HepG2 (cell line): Measurements from ENCODE around the gene MPV17L2. TPM values are rescaled to one million over a fixed set of nuclear protein-coding genes. Genes with fewer than 3 reads are reported as not detected.

ENCODE experiments used
- ATAC-seq: fragments of 200-7000 bp; cut with Tn5 transposase; 3 replicates; pipeline ENCODE4 v1.9.1; 2020; ENCODE audit warnings: mild to moderate bottlenecking, moderate library complexity
- BruUV-seq: library from RNA; stranded (reverse); fragments of 400-500 nt; replicated peaks from 2 replicates; lab custom pipeline; 2021; lab: Mats Ljungman, UMichigan
- CTCF ChIA-PET: fragments of 300-600 bp; formaldehyde crosslinking; extraction: SDS; loops from one replicate; lab custom pipeline; 2021; ENCODE audit warnings: low total read pairs, inconsistent platforms, low intra/inter-chr PET ratio; lab: Yijun Ruan, JAX
- POLR2A ChIA-PET: fragments of 350-600 bp; sonication (Branson Sonifier 250); formaldehyde crosslinking; loops from one replicate; lab custom pipeline; 2020; ENCODE audit warnings: antibody characterized with exemption, inconsistent platforms; lab: Yijun Ruan, JAX
- DNase-seq: peaks from one replicate; pipeline ENCODE4 v3.0.0-alpha.2; 2015; ENCODE audit warnings: low spot score
- FAIRE-seq: peaks from 3 replicates; lab custom pipeline; 2011; peaks lifted over from hg19 to GRCh38; lab: Jason Lieb, UNC
- H2AFZ ChIP-seq: one replicate; pipeline ENCODE4 v1.6.1; 2011; ENCODE audit warnings: low read length, inconsistent platforms
- H3K27ac ChIP-seq: fragments of 300-600 bp; 3 replicates; pipeline ENCODE4 v1.8.0; 2011; ENCODE audit warnings: mixed run types, mild to moderate bottlenecking, mixed read lengths, low read length, inconsistent platforms; ENCODE audit not compliant: insufficient read depth; ENCODE audit errors: extremely low read length
- H3K27me3 ChIP-seq, 2 experiments: fragments of 200-600 bp in 1 of 2; 2 replicates in 1 of 2; 3 replicates in 1 of 2; pipeline versions ENCODE4 v1.6.0 to v1.8.0; 2011; ENCODE audit warnings: low read length in 2 of 2, mild to moderate bottlenecking in 2 of 2, moderate library complexity in 2 of 2, inconsistent platforms in 1 of 2; ENCODE audit not compliant: insufficient read depth in 2 of 2, control insufficient read depth in 1 of 2
- H3K36me3 ChIP-seq, 2 experiments: fragments of 200-600 bp in 1 of 2; replicated peaks in 1 of 2; 2 replicates in 1 of 2; 3 replicates in 1 of 2; pipeline versions ENCODE4 v1.5.1 to v1.8.0; 2011; ENCODE audit warnings: low read length in 2 of 2, inconsistent platforms in 1 of 2; ENCODE audit not compliant: insufficient read depth in 2 of 2, control insufficient read depth in 1 of 2
- H3K4me1 ChIP-seq: 2 replicates; pipeline ENCODE4 v1.5.1; 2012; ENCODE audit warnings: low read length, inconsistent platforms; ENCODE audit not compliant: insufficient read depth
- H3K4me2 ChIP-seq: 2 replicates; pipeline ENCODE4 v1.6.0; 2011; ENCODE audit warnings: low read depth, low read length, inconsistent platforms
- H3K4me3 ChIP-seq, 3 experiments: fragments of 200-600 bp in 1 of 3; sonication (generic), shearing (Covaris generic) in 1 of 3; replicated peaks in 1 of 3; 2 replicates each; pipeline ENCODE4 v1.5.1; 2011 to 2016; ENCODE audit warnings: low read length in 3 of 3, inconsistent platforms in 2 of 3, low read depth in 2 of 3, mild to moderate bottlenecking in 2 of 3, control low read depth in 1 of 3, mixed read lengths in 1 of 3; ENCODE audit not compliant: insufficient read depth in 1 of 3
- H3K79me2 ChIP-seq: one replicate; pipeline ENCODE4 v1.6.1; 2011; ENCODE audit warnings: low read length, inconsistent platforms; ENCODE audit not compliant: insufficient read depth
- H3K9ac ChIP-seq: 2 replicates; pipeline ENCODE4 v1.6.0; 2011; ENCODE audit warnings: mild to moderate bottlenecking, low read depth, low read length, inconsistent platforms; ENCODE audit not compliant: insufficient read depth
- H3K9me3 ChIP-seq: 2 replicates; pipeline ENCODE4 v1.5.1; 2012; ENCODE audit warnings: mild to moderate bottlenecking, low read length
- H4K20me1 ChIP-seq: 2 replicates; pipeline ENCODE4 v1.6.0; 2011; ENCODE audit warnings: inconsistent platforms, mild to moderate bottlenecking, low read length, moderate library complexity; ENCODE audit not compliant: insufficient read depth
- CC2D1A ChIP-seq: sonication (generic); formaldehyde crosslinking; IDR thresholded peaks from 2 replicates; pipeline ENCODE4 v1.8.1; 2023; ENCODE audit warnings: mild to moderate bottlenecking, missing genetic modification reagents
- KMT2A ChIP-seq: sonication (generic); formaldehyde crosslinking; IDR thresholded peaks from 2 replicates; pipeline ENCODE4 v1.4.0; 2020; ENCODE audit warnings: missing genetic modification reagents
- MEIS2 ChIP-seq: sonication (generic); formaldehyde crosslinking; IDR thresholded peaks from 2 replicates; pipeline ENCODE4 v1.9.0; 2021; ENCODE audit warnings: mild to moderate bottlenecking, missing genetic modification reagents
- NFRKB ChIP-seq: fragments of 450-650 bp; IDR thresholded peaks from 2 replicates; pipeline ENCODE4 v1.6.1; 2017
- NR2F2 ChIP-seq: IDR thresholded peaks from 2 replicates; pipeline ENCODE4 v1.6.1; 2012; ENCODE audit warnings: low read depth, inconsistent platforms, borderline replicate concordance
- SCMH1 ChIP-seq: sonication (generic); formaldehyde crosslinking; IDR thresholded peaks from 2 replicates; pipeline ENCODE4 v1.9.0; 2021; ENCODE audit warnings: missing genetic modification reagents, mild to moderate bottlenecking, borderline replicate concordance
- SMAD1 ChIP-seq: sonication (generic); formaldehyde crosslinking; IDR thresholded peaks from 2 replicates; pipeline ENCODE4 v1.4.0; 2020; ENCODE audit warnings: missing genetic modification reagents, low read depth, mild to moderate bottlenecking, borderline replicate concordance
- SP1 ChIP-seq, 2 experiments: fragments of 450-650 bp in 1 of 2; sonication (generic) in 1 of 2; formaldehyde crosslinking in 1 of 2; IDR thresholded peaks; 2 replicates each; pipeline versions ENCODE4 v1.4.0 to v1.6.1; 2016 to 2020; ENCODE audit warnings: missing genetic modification reagents in 1 of 2
- ZNF660 ChIP-seq: sonication (generic); formaldehyde crosslinking; IDR thresholded peaks from 2 replicates; pipeline ENCODE4 v1.5.1; 2020; ENCODE audit warnings: mild to moderate bottlenecking, low read depth, missing genetic modification reagents, borderline replicate concordance
- ZNF879 ChIP-seq: sonication (generic); formaldehyde crosslinking; IDR thresholded peaks from 2 replicates; pipeline ENCODE4 v1.8.1; 2023; ENCODE audit warnings: missing genetic modification reagents
- WGBS: methylation state at CpG from one replicate; pipeline ENCODE4 v1.1.6; 2017; ENCODE audit warnings: low lambda C conversion rate; 5-methylcytosine and 5-hydroxymethylcytosine counted together
- in situ Hi-C: cut with HindIII; loops from 2 replicates; pipeline ENCODE4 v1.10.0; 2017; ENCODE audit warnings: low pct_unique_long_range_greater_than_20kb; ENCODE audit not compliant: extremely low pct_ligation_motif_present
- intact Hi-C: fragments of 100-400 bp; cut with micrococcal nuclease; formaldehyde crosslinking; loops from one replicate; pipeline ENCODE4 v1.10.0; 2022; ENCODE audit not compliant: unreplicated experiment
- polyA plus RNA-seq, 8 experiments: library from polyadenylated mRNA; depleted of rRNA in 3 of 8; stranded (reverse) in 7 of 8; unstranded in 1 of 8; fragments of >200 nt; fragmentation: Illumina TruSeq in 4 of 8; extraction: Trizol in 4 of 8; gene quantifications; 2 replicates each; pipeline versions ENCODE4 v1.2.1 to v1.2.3, GENCODE V29; 2011 to 2016; ENCODE audit warnings: low read depth in 4 of 8, missing spikeins in 1 of 8, mixed read lengths in 1 of 8; ENCODE audit not compliant: insufficient read depth in 1 of 8
- total RNA-seq, 5 experiments: library from RNA; depleted of rRNA; stranded (reverse); fragments of >200 nt; fragmentation: Illumina TruSeq; extraction: Trizol; gene quantifications; 2 replicates each; pipeline ENCODE4 v1.2.3, GENCODE V29; 2016; ENCODE audit warnings: low read depth in 1 of 5
- TF ChIP-seq, protein P1 (sequence below): sonication (generic); formaldehyde crosslinking; IDR thresholded peaks from 2 replicates; pipeline ENCODE4 v1.4.0; 2020; ENCODE audit warnings: missing genetic modification reagents, borderline replicate concordance
- TF ChIP-seq, protein P2 (sequence below): IDR thresholded peaks from 2 replicates; pipeline ENCODE4 v1.6.1; 2016; ENCODE audit warnings: control low read depth
- TF ChIP-seq, protein P3 (sequence below): sonication (generic); formaldehyde crosslinking; IDR thresholded peaks from 2 replicates; pipeline ENCODE4 v1.9.0; 2021; ENCODE audit warnings: missing genetic modification reagents, borderline replicate concordance
- TF ChIP-seq, protein P4 (sequence below): sonication (generic); formaldehyde crosslinking; IDR thresholded peaks from 2 replicates; pipeline ENCODE4 v1.4.0; 2020; ENCODE audit warnings: low read depth, mild to moderate bottlenecking, missing genetic modification reagents

The MPV17L2 gene
- total and polyA plus RNA-seq, 2 of the 13 experiments (the other 11 are each of a cell fraction or from before 2014, with no cell fraction given), result 13.6 to 16.7 TPM

DNA sequence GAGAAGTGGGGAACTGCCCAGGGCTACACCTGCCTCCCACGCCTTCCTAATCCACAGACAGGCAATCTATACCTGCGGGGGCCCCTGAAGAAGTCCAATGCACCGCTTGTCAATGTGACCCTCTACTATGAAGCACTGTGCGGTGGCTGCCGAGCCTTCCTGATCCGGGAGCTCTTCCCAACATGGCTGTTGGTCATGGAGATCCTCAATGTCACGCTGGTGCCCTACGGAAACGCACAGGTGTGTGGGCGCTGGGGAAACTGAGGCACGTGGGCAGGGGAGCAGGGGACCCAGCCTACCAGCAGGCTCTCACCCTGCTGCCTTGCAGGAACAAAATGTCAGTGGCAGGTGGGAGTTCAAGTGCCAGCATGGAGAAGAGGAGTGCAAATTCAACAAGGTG lies 18.0 kb upstream of the MPV17L2 start:
- H4K20me1 ChIP-seq, result no peaks in the 10 kb centered on the region
- intact Hi-C loops (no loop called here), in situ Hi-C loops (loop anchor here (10.0 kb wide), 1 partner anchor 170 kb away; the partner anchor contains the start of gene ARRDC2)
- H3K4me2 ChIP-seq, result peak overlapping the region; percentile 77
- DNase-seq (no peak), FAIRE-seq (no peak), ATAC-seq (no peak)
- no peak overlapping the region for H2AFZ ChIP-seq
- peak overlapping the region in 2 of 3 experiments; percentile 59 to 80; a peak in 3 of 6 replicates for H3K4me3 ChIP-seq
- no peaks in the 10 kb centered on the region for H3K27me3 ChIP-seq
- H3K4me1 ChIP-seq, result peaks cover 14% of the 10 kb centered on the region
- no peak overlapping the region for H3K27ac ChIP-seq
- 83% methylated on average over 11 of the region's 11 CpGs for WGBS
- ChIA-PET CTCF (no interaction called here), POLR2A (interaction anchor here (0.9 to 1.8 kb wide), 4 partner anchors 17 to 62 kb away, joined by 3 to 15 read pairs (median 5); partner anchors contain the start of gene MPV17L2)
- no peaks in the 10 kb centered on the region for H3K9me3 ChIP-seq
- 0 out of 2 replicates have a peak overlapping the region, but pooled peaks have one; percentile 25 for H3K9ac ChIP-seq
- no peaks in the 10 kb centered on the region for H3K79me2 ChIP-seq
- BruUV-seq, result no TSS peak
- TF ChIP-seq SP1 (IDR thresholded peaks at IDR 0.05) (no peak), SP1 (CRISPR knock-in tag; IDR thresholded peaks at IDR 0.05) (no peak), KMT2A (CRISPR knock-in tag) (no peak), SCMH1 (CRISPR knock-in tag) (no peak), ZNF660 (CRISPR knock-in tag) (no peak), SMAD1 (CRISPR knock-in tag) (no peak), ZNF879 (CRISPR knock-in tag) (no peak), NFRKB (no peak), CC2D1A (CRISPR knock-in tag) (no peak), MEIS2 (CRISPR knock-in tag) (no peak), NR2F2 (no peak)
- TF ChIP-seq, protein P1, sequence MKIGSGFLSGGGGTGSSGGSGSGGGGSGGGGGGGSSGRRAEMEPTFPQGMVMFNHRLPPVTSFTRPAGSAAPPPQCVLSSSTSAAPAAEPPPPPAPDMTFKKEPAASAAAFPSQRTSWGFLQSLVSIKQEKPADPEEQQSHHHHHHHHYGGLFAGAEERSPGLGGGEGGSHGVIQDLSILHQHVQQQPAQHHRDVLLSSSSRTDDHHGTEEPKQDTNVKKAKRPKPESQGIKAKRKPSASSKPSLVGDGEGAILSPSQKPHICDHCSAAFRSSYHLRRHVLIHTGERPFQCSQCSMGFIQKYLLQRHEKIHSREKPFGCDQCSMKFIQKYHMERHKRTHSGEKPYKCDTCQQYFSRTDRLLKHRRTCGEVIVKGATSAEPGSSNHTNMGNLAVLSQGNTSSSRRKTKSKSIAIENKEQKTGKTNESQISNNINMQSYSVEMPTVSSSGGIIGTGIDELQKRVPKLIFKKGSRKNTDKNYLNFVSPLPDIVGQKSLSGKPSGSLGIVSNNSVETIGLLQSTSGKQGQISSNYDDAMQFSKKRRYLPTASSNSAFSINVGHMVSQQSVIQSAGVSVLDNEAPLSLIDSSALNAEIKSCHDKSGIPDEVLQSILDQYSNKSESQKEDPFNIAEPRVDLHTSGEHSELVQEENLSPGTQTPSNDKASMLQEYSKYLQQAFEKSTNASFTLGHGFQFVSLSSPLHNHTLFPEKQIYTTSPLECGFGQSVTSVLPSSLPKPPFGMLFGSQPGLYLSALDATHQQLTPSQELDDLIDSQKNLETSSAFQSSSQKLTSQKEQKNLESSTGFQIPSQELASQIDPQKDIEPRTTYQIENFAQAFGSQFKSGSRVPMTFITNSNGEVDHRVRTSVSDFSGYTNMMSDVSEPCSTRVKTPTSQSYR (CRISPR knock-in tag), result no peak
- TF ChIP-seq, protein P2, sequence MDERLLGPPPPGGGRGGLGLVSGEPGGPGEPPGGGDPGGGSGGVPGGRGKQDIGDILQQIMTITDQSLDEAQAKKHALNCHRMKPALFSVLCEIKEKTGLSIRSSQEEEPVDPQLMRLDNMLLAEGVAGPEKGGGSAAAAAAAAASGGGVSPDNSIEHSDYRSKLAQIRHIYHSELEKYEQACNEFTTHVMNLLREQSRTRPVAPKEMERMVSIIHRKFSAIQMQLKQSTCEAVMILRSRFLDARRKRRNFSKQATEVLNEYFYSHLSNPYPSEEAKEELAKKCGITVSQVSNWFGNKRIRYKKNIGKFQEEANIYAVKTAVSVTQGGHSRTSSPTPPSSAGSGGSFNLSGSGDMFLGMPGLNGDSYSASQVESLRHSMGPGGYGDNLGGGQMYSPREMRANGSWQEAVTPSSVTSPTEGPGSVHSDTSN (CRISPR knock-in tag), result no peak
- TF ChIP-seq, protein P3, sequence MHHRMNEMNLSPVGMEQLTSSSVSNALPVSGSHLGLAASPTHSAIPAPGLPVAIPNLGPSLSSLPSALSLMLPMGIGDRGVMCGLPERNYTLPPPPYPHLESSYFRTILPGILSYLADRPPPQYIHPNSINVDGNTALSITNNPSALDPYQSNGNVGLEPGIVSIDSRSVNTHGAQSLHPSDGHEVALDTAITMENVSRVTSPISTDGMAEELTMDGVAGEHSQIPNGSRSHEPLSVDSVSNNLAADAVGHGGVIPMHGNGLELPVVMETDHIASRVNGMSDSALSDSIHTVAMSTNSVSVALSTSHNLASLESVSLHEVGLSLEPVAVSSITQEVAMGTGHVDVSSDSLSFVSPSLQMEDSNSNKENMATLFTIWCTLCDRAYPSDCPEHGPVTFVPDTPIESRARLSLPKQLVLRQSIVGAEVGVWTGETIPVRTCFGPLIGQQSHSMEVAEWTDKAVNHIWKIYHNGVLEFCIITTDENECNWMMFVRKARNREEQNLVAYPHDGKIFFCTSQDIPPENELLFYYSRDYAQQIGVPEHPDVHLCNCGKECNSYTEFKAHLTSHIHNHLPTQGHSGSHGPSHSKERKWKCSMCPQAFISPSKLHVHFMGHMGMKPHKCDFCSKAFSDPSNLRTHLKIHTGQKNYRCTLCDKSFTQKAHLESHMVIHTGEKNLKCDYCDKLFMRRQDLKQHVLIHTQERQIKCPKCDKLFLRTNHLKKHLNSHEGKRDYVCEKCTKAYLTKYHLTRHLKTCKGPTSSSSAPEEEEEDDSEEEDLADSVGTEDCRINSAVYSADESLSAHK (CRISPR knock-in tag), result no peak
- TF ChIP-seq, protein P4, sequence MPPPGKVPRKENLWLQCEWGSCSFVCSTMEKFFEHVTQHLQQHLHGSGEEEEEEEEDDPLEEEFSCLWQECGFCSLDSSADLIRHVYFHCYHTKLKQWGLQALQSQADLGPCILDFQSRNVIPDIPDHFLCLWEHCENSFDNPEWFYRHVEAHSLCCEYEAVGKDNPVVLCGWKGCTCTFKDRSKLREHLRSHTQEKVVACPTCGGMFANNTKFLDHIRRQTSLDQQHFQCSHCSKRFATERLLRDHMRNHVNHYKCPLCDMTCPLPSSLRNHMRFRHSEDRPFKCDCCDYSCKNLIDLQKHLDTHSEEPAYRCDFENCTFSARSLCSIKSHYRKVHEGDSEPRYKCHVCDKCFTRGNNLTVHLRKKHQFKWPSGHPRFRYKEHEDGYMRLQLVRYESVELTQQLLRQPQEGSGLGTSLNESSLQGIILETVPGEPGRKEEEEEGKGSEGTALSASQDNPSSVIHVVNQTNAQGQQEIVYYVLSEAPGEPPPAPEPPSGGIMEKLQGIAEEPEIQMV (CRISPR knock-in tag), result no peak
- TF ChIP-seq, all 625 proteins: peak for 0
- peaks cover 2 to 12% of the 10 kb centered on the region in 2 experiments; a peak in 3 of 5 replicates for H3K36me3 ChIP-seq
